ENCODE measurements around the gene P2RY4.

DNA sequence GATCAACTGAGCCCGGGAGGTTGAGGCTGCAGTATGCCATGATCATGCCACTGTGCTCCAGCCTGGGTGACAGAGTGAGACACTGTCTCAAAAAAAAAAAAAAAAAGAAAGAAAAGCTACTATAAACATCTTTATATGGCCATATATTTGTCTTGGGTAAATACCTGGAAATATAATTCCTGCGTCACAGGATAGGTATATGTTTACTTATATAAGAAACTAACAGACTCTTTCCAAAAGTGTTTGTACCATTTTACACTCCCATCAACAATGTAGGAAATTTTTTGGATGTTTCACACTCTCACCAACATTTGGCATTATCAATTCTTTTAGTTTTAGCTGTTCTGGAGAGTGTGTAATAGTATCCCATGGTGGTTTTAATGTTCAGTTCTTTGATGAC lies 12.8 kb downstream of the P2RY4 start:
- TF ChIP-seq, protein P1, sequence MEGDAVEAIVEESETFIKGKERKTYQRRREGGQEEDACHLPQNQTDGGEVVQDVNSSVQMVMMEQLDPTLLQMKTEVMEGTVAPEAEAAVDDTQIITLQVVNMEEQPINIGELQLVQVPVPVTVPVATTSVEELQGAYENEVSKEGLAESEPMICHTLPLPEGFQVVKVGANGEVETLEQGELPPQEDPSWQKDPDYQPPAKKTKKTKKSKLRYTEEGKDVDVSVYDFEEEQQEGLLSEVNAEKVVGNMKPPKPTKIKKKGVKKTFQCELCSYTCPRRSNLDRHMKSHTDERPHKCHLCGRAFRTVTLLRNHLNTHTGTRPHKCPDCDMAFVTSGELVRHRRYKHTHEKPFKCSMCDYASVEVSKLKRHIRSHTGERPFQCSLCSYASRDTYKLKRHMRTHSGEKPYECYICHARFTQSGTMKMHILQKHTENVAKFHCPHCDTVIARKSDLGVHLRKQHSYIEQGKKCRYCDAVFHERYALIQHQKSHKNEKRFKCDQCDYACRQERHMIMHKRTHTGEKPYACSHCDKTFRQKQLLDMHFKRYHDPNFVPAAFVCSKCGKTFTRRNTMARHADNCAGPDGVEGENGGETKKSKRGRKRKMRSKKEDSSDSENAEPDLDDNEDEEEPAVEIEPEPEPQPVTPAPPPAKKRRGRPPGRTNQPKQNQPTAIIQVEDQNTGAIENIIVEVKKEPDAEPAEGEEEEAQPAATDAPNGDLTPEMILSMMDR (IDR thresholded peaks at IDR 0.05; ENCODE audit: control extremely low read depth in 1 of 3, insufficient read depth in 1 of 3, low read depth in 1 of 3, low read length in 3 of 3) = no peak
- TF ChIP-seq PHF8 (conservative IDR thresholded peaks at IDR 0.05; ENCODE audit: low read depth, low read length) (no peak), RBBP5 (IDR thresholded peaks at IDR 0.05; ENCODE audit: borderline replicate concordance, low read depth, low read length) (no peak)
